ENCODE measurements around the gene ZNF319. TPM values are rescaled to one million over a fixed set of nuclear protein-coding genes. Genes with fewer than 3 reads are reported as not detected.

ZNF319 gene
- total and polyA plus RNA-seq, 2 of the 13 experiments (the other 11 are each of a cell fraction or from before 2014, with no cell fraction given), result 2.4 to 3.6 TPM

DNA sequence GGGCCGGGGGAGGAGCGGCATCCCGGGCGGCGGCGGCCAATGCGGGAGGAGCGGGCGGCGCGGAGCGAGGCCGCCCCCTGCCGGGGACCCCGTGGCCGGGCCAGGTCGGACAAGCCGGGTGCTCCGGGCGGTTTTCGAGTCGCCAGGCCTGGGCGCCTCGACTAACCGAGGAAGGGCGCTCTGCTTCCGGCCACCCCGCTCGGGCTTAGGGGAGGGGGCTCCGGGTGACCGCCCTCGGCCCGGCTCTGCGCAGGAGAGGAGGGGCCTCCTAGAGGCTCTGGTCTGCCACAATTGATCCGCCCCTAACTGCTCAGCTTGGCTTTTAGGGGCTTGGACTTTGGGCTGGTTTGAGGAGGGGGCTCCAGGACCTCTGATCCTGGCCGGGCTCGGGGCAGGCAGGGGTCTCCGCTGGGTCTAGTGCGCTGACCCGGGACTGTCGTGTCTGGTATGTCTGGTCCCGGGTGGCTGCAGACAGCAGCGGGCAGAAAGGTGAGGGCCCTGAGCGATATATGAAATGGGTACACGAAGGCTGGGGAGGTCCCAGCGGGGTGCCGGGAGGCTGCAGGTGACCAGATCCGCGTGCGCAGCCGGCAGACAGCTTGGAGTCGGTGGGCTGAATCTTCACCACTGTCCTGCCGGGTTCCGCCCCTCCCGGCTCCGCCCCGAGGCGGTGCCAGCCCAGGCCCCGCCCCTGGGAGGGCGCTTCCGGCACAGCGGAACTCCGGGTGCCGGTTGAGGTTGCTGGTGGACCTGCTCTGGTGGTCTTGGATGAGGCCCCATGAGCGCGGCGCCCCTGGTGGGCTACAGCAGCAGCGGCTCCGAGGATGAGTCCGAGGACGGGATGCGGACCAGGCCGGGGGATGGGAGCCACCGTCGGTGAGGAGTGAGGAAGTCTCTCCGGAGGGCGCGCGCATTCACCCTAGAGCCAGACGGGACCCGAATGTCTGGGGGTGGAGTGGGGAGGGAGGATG is 519 bp upstream of the ZNF319 start, which contains the start of gene USB1 (continued):
- TF ChIP-seq, protein P1, sequence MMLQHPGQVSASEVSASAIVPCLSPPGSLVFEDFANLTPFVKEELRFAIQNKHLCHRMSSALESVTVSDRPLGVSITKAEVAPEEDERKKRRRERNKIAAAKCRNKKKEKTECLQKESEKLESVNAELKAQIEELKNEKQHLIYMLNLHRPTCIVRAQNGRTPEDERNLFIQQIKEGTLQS (CRISPR knock-in tag; IDR thresholded peaks at IDR 0.05), result 0 out of 2 replicates have a peak, but pooled peaks have one; percentile 13
- TF ChIP-seq, protein P2, sequence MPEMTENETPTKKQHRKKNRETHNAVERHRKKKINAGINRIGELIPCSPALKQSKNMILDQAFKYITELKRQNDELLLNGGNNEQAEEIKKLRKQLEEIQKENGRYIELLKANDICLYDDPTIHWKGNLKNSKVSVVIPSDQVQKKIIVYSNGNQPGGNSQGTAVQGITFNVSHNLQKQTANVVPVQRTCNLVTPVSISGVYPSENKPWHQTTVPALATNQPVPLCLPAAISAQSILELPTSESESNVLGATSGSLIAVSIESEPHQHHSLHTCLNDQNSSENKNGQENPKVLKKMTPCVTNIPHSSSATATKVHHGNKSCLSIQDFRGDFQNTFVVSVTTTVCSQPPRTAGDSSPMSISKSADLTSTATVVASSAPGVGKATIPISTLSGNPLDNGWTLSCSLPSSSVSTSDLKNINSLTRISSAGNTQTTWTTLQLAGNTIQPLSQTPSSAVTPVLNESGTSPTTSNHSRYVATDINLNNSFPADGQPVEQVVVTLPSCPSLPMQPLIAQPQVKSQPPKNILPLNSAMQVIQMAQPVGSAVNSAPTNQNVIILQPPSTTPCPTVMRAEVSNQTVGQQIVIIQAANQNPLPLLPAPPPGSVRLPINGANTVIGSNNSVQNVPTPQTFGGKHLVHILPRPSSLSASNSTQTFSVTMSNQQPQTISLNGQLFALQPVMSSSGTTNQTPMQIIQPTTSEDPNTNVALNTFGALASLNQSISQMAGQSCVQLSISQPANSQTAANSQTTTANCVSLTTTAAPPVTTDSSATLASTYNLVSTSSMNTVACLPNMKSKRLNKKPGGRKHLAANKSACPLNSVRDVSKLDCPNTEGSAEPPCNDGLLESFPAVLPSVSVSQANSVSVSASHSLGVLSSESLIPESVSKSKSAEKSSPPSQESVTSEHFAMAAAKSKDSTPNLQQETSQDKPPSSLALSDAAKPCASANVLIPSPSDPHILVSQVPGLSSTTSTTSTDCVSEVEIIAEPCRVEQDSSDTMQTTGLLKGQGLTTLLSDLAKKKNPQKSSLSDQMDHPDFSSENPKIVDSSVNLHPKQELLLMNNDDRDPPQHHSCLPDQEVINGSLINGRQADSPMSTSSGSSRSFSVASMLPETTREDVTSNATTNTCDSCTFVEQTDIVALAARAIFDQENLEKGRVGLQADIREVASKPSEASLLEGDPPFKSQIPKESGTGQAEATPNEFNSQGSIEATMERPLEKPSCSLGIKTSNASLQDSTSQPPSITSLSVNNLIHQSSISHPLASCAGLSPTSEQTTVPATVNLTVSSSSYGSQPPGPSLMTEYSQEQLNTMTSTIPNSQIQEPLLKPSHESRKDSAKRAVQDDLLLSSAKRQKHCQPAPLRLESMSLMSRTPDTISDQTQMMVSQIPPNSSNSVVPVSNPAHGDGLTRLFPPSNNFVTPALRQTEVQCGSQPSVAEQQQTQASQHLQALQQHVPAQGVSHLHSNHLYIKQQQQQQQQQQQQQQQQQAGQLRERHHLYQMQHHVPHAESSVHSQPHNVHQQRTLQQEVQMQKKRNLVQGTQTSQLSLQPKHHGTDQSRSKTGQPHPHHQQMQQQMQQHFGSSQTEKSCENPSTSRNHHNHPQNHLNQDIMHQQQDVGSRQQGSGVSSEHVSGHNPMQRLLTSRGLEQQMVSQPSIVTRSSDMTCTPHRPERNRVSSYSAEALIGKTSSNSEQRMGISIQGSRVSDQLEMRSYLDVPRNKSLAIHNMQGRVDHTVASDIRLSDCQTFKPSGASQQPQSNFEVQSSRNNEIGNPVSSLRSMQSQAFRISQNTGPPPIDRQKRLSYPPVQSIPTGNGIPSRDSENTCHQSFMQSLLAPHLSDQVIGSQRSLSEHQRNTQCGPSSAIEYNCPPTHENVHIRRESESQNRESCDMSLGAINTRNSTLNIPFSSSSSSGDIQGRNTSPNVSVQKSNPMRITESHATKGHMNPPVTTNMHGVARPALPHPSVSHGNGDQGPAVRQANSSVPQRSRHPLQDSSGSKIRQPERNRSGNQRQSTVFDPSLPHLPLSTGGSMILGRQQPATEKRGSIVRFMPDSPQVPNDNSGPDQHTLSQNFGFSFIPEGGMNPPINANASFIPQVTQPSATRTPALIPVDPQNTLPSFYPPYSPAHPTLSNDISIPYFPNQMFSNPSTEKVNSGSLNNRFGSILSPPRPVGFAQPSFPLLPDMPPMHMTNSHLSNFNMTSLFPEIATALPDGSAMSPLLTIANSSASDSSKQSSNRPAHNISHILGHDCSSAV (CRISPR knock-in tag; IDR thresholded peaks at IDR 0.05; ENCODE audit: borderline replicate concordance), result no peak; the same call in 1 of the 2 replicates
- TF ChIP-seq U2AF2 (IDR thresholded peaks at IDR 0.05; ENCODE audit: low read depth, low read length) (no peak), HNRNPL (IDR thresholded peaks at IDR 0.05; ENCODE audit: low read depth, low read length) (0 out of 2 replicates have a peak, but pooled peaks have one; percentile 34), ZNF264 (CRISPR knock-in tag; IDR thresholded peaks at IDR 0.05) (peak; percentile 58), EHMT2 (IDR thresholded peaks at IDR 0.05; ENCODE audit: borderline replicate concordance, low read depth, low read length) (no peak), ZNF160 (CRISPR knock-in tag; IDR thresholded peaks at IDR 0.05) (no peak), GABPA (IDR thresholded peaks at IDR 0.05; ENCODE audit: low read depth, low read length) (peak; percentile 71), GABPA (CRISPR knock-in tag; IDR thresholded peaks at IDR 0.05; ENCODE audit: low read depth) (peak; percentile 85), ZNF232 (CRISPR knock-in tag; IDR thresholded peaks at IDR 0.05; ENCODE audit: borderline replicate concordance) (no peak)
- TF ChIP-seq, protein P3, sequence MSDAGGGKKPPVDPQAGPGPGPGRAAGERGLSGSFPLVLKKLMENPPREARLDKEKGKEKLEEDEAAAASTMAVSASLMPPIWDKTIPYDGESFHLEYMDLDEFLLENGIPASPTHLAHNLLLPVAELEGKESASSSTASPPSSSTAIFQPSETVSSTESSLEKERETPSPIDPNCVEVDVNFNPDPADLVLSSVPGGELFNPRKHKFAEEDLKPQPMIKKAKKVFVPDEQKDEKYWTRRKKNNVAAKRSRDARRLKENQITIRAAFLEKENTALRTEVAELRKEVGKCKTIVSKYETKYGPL (CRISPR knock-in tag; IDR thresholded peaks at IDR 0.05), result no peak
- TF ChIP-seq, protein P4, sequence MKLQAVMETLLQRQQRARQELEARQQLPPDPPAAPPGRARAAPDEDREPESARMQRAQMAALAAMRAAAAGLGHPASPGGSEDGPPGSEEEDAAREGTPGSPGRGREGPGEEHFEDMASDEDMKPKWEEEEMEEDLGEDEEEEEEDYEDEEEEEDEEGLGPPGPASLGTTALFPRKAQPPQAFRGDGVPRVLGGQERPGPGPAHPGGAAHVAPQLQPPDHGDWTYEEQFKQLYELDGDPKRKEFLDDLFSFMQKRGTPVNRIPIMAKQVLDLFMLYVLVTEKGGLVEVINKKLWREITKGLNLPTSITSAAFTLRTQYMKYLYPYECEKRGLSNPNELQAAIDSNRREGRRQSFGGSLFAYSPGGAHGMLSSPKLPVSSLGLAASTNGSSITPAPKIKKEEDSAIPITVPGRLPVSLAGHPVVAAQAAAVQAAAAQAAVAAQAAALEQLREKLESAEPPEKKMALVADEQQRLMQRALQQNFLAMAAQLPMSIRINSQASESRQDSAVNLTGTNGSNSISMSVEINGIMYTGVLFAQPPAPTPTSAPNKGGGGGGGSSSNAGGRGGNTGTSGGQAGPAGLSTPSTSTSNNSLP (IDR thresholded peaks at IDR 0.05; ENCODE audit: low read depth, low read length), result no peak
- TF ChIP-seq, protein P5, sequence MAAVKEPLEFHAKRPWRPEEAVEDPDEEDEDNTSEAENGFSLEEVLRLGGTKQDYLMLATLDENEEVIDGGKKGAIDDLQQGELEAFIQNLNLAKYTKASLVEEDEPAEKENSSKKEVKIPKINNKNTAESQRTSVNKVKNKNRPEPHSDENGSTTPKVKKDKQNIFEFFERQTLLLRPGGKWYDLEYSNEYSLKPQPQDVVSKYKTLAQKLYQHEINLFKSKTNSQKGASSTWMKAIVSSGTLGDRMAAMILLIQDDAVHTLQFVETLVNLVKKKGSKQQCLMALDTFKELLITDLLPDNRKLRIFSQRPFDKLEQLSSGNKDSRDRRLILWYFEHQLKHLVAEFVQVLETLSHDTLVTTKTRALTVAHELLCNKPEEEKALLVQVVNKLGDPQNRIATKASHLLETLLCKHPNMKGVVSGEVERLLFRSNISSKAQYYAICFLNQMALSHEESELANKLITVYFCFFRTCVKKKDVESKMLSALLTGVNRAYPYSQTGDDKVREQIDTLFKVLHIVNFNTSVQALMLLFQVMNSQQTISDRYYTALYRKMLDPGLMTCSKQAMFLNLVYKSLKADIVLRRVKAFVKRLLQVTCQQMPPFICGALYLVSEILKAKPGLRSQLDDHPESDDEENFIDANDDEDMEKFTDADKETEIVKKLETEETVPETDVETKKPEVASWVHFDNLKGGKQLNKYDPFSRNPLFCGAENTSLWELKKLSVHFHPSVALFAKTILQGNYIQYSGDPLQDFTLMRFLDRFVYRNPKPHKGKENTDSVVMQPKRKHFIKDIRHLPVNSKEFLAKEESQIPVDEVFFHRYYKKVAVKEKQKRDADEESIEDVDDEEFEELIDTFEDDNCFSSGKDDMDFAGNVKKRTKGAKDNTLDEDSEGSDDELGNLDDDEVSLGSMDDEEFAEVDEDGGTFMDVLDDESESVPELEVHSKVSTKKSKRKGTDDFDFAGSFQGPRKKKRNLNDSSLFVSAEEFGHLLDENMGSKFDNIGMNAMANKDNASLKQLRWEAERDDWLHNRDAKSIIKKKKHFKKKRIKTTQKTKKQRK (IDR thresholded peaks at IDR 0.05; ENCODE audit: low read length), result no peak
